Mesothelial cell of epicardium (in vitro differentiated cells): Measurements from ENCODE around the gene FYCO1. TPM values are rescaled to one million over a fixed set of nuclear protein-coding genes. Genes with fewer than 3 reads are reported as not detected.
"Not testable (repeated sequence)": the region's sequence is repeated elsewhere in the genome, so short reads cannot be mapped to it uniquely, and the experiment has no call there.

Experiments used
- DNase-seq, 2 experiments: peaks; one replicate each; pipeline ENCODE4 v3.0.0; 2021; ENCODE audit warnings: low spot score in 2 of 2; ENCODE audit not compliant: unreplicated experiment in 2 of 2
- H3K27ac Mint-ChIP-seq: 2 replicates; pipeline ENCODE4 v1.8.0; 2021; ENCODE audit warnings: mixed read lengths
- H3K27me3 Mint-ChIP-seq: 2 replicates; pipeline ENCODE4 v1.8.0; 2021; ENCODE audit warnings: low read depth, mixed read lengths
- H3K36me3 Mint-ChIP-seq: 2 replicates; pipeline ENCODE4 v1.8.0; 2021; ENCODE audit warnings: mixed read lengths
- H3K4me1 Mint-ChIP-seq: 2 replicates; pipeline ENCODE4 v1.8.0; 2021; ENCODE audit warnings: mixed read lengths
- H3K4me3 Mint-ChIP-seq: 2 replicates; pipeline ENCODE4 v1.8.0; 2021; ENCODE audit warnings: mild to moderate bottlenecking, moderate library complexity, mixed read lengths
- H3K9me3 Mint-ChIP-seq: 2 replicates; pipeline ENCODE4 v1.8.0; 2021; ENCODE audit warnings: mixed read lengths
- CTCF ChIP-seq: fragments of 200-600 bp; sonication (generic); IDR thresholded peaks from one replicate; pipeline ENCODE4 v1.5.0; 2021; ENCODE audit warnings: antibody characterized with exemption; ENCODE audit not compliant: unreplicated experiment
- total RNA-seq: library from RNA; stranded (reverse); gene quantifications from 3 replicates; pipeline ENCODE4 v1.2.1, GENCODE V29; 2021

Gene FYCO1
- total RNA-seq: 23.1 to 24.3 TPM (median 24.1 TPM) in 3 replicates

- Mint-ChIP-seq H3K27me3 (peaks cover 23% of the 10 kb centered on the region), H3K27ac (peak within 1 kb of the TSS; percentile 81), H3K36me3 (no peaks in the 10 kb centered on the region), H3K9me3 (no peaks in the 10 kb centered on the region), H3K4me1 (peaks cover 3% of the 10 kb centered on the region), H3K4me3 (peak within 1 kb of the TSS; percentile 83)
- no peak for TF ChIP-seq CTCF
- peak; percentile 71 to 86 for DNase-seq
These were observed at the start of gene FYCO1 for GRCh38 chr3:45995236-45996192. TSS of gene FYCO1 (minus strand) at chr3:45995824. CDS start at chr3:45984910, 10,914 bp downstream.

- no peaks in the 10 kb centered on the region for H3K4me1 Mint-ChIP-seq
These were observed 43.3 kb upstream of the FYCO1 start for GRCh38 chr3:46038916-46039315.

DNA sequence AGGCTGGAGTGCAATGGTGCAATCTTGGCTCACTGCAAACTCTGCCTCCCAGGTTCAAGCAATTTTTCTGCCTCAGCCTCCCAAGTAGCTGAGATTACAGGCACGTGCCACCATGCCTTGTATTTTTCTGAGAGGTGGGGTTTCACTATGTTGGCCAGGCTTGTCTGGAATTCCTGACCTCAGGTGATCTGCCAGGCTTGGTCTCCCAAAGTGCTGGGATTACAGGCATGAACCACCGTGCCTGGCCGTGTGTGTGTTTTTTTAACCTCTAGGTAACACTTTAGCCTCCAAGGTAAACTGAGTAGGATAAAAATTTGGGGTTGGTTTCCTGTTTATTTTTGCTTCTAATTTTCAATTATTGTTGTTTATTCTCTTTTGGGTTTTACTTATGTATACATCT, 42.4 kb upstream of the FYCO1 start:
- not testable (repeated sequence) for DNase-seq, H3K27me3 Mint-ChIP-seq, H3K4me1 Mint-ChIP-seq, H3K27ac Mint-ChIP-seq, H3K36me3 Mint-ChIP-seq, H3K4me3 Mint-ChIP-seq
- peaks cover 16% of the 10 kb centered on the region for H3K9me3 Mint-ChIP-seq

More at GRCh38 chr3:46038916-46039315, 43.3 kb upstream of the FYCO1 start:
- Mint-ChIP-seq H3K36me3 (no peaks in the 10 kb centered on the region), H3K4me3 (no peak overlapping the region), H3K27ac (no peak overlapping the region), H3K27me3 (no peaks in the 10 kb centered on the region), H3K9me3 (peaks cover 16% of the 10 kb centered on the region)
- DNase-seq: no peak
- TF ChIP-seq CTCF: no peak

DNA sequence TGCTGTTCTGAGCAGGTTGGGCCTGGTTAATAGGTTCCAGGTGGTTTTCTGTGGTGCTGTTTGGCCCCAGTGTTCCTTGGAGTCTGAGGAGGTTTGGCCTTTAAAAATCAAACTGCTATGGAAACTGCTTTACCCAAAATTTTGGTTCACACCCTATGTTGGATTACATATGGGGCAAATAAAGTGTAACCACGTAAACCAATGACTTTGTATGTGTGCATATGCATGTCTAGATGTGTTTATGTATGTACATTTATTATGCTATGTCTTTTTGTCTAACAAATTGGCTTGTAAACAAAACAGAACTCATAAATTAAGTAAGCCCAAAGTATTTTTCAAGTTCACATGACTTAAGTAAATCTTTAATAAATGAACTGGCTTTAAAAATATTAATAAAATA, 40.6 kb upstream of the FYCO1 start:
- Mint-ChIP-seq H3K27me3 (no peaks in the 10 kb centered on the region), H3K4me1 (no peaks in the 10 kb centered on the region), H3K4me3 (no peak overlapping the region), H3K27ac (no peak overlapping the region), H3K9me3 (peaks cover 2% of the 10 kb centered on the region), H3K36me3 (no peaks in the 10 kb centered on the region)
- no peak for DNase-seq
- no peak for TF ChIP-seq CTCF

DNA sequence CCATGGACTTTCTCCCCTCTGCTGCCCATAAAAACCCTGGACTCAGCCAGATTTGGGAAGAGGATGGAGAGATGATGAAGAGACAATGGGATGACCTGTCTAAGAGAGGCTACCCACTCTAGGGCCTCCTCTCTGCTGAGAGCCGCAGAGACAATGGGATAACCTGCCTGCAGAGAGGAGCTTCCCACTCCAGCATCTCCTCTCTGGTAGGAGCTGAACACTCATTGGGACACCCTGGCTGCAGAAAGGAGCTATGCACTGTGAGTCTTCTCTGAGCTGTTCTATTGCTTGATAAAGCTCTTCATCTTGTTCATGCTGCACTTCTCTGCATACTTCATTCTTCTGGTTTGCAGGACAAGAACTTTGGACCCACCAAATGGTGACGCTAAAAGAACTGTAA, 36.1 kb upstream of the FYCO1 start:
- DNase-seq: no peak
- no peak overlapping the region for H3K27ac Mint-ChIP-seq
- TF ChIP-seq CTCF: no peak
- H3K9me3 Mint-ChIP-seq: peaks cover 14% of the 10 kb centered on the region
- no peaks in the 10 kb centered on the region for H3K27me3 Mint-ChIP-seq
- H3K4me1 Mint-ChIP-seq: no peaks in the 10 kb centered on the region
- H3K36me3 Mint-ChIP-seq: no peaks in the 10 kb centered on the region
- no peak overlapping the region for H3K4me3 Mint-ChIP-seq

GRCh38 chr3:46031269-46031668, 35.6 kb upstream of the FYCO1 start:
- no peak for DNase-seq
- no peaks in the 10 kb centered on the region for H3K4me1 Mint-ChIP-seq
- H3K27ac Mint-ChIP-seq: no peak overlapping the region
- no peak overlapping the region for H3K4me3 Mint-ChIP-seq
- H3K9me3 Mint-ChIP-seq: peaks cover 14% of the 10 kb centered on the region
- H3K36me3 Mint-ChIP-seq: no peaks in the 10 kb centered on the region
- no peak for TF ChIP-seq CTCF
- no peaks in the 10 kb centered on the region for H3K27me3 Mint-ChIP-seq
